ENCODE measurements around the gene TIMP2. TPM values are rescaled to one million over a fixed set of nuclear protein-coding genes. Genes with fewer than 3 reads are reported as not detected.

TIMP2 gene
- polyA plus RNA-seq, 3 donors, result 150 to 170 (median 150) TPM

DNA sequence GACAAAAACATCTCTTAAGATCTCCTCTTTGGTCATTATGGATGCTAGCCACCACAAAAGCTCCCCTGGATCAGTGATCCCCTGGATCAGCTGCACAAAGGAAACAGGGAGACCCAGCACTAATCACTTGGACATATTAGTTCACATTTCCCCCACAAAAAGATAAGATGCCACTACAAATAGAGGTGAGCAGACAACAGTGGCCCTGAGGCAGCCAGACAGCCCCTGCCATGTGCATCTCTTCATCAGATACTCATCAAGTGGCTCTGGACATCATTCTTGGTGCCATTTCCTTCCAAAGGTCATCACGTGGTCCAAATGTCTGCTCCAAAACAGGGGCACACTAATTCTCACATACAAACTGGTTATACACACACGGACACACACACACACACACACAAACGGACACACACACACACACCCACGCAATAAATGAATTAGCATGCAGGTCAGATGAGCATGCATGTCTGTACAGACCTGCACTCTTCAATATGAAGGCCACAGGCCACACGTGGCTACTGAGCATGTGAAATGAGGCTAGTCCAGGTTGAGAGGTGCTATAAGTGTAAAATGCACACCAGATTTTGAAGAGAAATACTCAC lies 88.7 kb downstream of the TIMP2 start:
- DNase-seq (ENCODE audit: extremely low read depth in 1 of 11, low read depth in 9 of 11, low spot score in 4 of 11), result no peak

DNA sequence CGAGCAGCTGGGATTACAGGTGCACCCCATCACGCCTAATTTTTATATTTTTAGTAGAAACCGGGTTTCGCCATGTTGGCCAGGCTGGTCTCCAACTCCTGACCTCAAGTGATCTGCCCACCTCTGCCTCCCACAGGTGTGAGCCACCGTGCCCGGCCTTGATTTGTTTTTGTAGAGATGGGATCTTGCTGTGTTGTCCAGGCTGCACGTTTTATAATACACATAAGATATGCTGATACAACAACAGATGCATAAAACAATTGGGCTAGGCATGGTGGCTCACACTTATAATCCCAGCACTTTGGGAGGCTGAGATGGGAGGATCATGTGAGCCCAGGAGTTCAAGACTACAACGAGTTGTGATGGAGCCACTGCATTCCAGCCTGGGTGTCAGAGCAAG lies 90.6 kb downstream of the TIMP2 start:
- no peak for DNase-seq (ENCODE audit: extremely low read depth in 1 of 11, low read depth in 9 of 11, low spot score in 4 of 11)

DNA sequence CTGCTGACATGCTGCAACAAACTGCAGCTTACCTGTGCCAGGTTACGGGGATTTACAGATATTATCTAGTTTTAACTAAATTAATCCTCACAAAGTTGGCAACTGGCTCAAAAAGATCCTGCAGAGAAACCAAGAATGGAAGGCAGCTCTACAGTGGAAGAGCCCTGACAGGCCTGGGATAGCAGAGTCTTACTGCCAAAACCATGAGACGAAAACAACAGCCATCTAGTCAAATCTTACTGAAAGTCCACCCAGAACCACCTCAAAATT lies 92.7 kb downstream of the TIMP2 start:
- DNase-seq (ENCODE audit: extremely low read depth in 1 of 11, low read depth in 9 of 11, low spot score in 4 of 11), result no peak

DNA sequence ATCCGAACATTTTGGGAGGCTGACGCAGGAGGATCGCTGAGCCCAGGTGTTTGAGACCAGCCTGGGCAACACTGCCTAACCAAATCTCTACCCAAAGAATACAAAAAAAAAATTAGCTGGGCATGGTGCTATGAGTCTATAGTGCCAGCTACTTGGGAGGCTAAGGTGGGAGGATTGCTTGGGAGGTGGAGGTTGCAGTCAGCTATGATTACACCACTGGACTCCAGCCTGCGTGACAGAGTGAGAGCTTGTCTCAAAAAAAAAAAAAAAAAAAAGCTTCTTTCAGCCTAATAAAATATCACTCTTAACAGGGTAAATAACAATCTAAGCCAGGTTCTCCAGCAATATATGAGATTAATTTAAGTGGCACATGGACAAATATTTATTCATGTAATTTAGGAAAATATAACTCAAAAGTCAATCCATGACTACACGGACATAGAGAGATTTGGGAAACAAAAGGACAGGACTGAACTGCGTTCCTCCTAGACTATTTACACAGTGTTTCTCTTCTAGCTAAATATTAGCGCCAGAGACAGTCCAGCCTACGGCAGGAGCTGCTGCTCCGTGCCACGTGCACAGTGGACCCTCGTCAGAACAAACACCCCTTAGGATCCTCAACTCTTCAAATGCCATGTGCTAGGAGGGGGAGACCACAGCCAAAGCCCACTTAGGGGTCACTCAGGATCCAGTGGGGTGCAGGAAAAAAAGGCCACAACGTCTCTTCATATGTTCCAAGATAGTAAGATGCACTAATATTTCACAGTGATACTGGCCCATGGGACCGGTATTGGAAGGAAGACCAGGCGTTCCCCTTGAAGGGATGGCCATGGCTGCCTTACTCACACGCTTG lies 93.3 kb downstream of the TIMP2 start:
- DNase-seq (ENCODE audit: extremely low read depth in 1 of 11, low read depth in 9 of 11, low spot score in 4 of 11), result no peak

DNA sequence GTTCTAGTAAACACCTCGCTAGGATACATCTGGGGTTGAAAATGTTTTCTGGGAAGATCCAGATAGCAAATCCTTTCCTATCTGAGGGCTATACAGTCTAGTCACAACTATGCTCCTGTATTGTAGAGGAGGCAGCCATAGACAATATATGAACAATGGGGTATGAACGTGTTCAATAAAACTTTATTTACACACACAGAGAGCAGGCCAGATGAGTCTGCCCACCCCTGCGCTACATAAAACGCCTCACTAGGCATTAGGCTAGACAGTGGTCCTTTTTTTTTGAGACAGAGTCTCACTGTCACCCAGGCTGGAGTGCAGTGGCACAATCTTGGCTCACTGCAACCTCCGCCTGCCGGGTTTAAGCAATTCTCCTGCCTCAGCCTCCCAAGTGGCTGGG lies 95.7 kb downstream of the TIMP2 start:
- DNase-seq (ENCODE audit: extremely low read depth in 1 of 11, low read depth in 9 of 11, low spot score in 4 of 11), result no peak

DNA sequence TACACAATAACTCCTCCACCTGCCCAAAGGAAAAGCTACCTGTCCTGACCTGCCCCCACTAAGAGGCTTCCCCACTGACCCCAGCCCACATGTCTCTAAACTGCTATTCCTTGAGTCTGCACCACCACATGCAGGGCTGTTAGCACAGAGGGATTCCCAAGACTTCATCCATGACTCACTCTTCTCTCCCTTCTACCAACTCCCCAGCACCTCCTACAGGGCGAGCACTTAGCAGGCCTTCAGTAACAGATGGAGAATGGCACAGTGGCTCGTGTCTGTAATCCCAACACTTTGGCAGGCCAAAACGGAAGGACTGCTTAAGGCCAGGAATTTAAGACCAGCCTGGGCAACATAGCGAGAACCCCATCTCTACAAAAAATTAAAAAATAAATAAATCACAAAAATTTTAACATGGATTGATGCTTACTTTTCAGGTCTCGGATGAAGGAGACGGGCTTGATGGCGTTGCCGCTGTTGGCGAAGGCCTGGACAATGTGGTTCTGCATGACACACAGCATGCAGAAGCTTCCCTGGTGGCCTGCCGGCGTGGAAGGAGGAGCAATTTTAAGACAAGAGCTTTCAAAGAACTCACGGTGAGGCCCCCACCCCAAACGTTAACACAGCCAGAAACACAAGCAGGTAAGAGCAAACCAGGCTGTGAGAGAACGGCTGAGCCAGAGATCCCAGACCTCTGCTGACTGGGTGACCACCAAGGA lies 96.6 kb downstream of the TIMP2 start:
- no peak for DNase-seq (ENCODE audit: extremely low read depth in 1 of 11, low read depth in 9 of 11, low spot score in 4 of 11)

DNA sequence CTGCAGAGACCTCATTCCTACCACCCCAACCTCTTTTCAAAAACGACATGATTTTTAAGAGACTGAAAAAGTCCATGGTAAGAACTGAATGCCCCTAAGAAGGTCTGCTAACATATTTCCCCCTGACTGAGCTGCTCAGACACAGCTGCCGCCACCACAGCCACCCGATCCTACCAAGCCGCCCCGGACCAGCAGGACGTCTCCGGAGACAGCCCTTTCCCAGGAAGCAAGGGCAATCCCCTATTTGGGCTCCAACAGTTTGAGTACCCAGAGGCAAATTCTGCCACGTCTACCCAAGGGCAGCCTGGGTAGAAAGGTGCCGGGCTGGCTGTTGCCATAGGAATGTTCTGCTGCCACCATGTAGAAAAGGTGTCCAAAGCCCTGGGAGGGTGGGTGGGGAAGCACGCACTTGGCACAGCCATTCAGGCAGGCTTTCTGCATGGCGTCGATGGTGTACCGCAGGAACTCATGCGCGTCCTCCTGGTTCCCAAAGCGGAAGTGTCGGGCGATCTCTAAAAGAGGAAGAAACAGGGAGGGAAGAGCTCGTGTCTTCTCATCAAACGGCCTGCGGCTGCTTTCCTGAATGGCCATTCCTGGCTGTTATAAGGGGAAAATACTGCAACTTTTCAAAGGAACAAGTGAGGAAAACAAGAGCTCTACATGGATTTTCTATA lies 98.2 kb downstream of the TIMP2 start:
- DNase-seq (ENCODE audit: extremely low read depth in 1 of 11, low read depth in 9 of 11, low spot score in 4 of 11), result no peak

DNA sequence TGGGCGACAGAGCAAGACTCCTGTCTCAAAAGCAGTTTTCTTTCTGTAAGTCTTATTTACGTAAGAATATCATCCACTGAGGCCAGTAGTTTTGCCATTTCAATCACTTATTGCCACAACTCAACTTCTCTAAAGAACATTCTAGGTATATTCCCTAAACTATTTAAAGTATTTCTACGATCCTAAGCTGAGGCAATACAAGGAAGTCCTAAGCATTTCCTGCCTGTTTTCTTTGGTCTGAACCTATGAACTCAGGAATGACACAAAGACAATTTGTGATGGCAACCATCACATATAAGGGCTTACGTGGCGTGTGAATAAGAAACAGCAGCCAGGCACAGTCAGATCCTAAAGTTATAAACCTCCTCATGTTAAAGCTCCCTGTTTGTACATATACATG lies 98.8 kb downstream of the TIMP2 start:
- DNase-seq (ENCODE audit: extremely low read depth in 1 of 11, low read depth in 9 of 11, low spot score in 4 of 11), result no peak

DNA sequence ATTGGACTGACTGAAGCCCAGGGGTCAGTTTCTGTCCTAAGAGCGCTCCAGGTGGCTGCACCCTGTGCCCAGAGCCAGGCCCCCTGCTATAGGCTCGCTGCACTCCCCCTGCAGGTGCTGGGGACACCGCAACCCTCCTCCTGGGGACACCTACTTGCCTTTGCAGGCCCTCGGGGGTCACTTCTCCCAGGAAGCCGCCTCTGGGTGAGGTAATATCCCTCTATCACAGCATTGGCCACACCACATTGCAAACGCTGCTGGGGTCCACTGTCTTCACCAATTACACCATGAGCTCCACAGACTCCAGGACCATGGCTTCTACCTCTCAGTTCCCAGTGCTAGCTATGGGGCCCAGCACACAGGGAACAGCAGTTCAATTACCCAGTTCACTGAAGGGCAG lies 99.5 kb downstream of the TIMP2 start:
- no peak for DNase-seq (ENCODE audit: extremely low read depth in 1 of 11, low read depth in 9 of 11, low spot score in 4 of 11)

DNA sequence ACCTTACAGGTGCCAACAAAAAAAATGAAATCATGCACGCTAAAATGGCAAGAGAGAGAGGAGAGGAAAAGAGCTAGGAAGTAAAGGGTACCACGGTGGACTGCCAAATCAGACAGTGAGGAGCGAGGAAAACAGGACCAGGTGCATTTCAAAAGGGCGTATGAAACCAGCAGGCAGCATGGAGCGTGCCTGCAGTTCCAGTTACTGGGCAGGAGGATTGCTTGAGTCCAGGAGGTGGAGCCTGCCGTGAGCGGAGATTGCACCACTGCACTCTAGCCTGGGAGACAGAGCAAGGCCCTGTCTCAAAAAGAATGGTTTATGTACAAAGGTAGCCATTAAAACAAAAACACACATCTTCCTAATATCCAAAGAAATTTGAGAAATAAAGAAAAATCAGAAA lies 100.9 kb downstream of the TIMP2 start:
- DNase-seq (ENCODE audit: extremely low read depth in 1 of 11, low read depth in 9 of 11, low spot score in 4 of 11), result peak in 2 of 11 donors; percentile 25 to 26

DNA sequence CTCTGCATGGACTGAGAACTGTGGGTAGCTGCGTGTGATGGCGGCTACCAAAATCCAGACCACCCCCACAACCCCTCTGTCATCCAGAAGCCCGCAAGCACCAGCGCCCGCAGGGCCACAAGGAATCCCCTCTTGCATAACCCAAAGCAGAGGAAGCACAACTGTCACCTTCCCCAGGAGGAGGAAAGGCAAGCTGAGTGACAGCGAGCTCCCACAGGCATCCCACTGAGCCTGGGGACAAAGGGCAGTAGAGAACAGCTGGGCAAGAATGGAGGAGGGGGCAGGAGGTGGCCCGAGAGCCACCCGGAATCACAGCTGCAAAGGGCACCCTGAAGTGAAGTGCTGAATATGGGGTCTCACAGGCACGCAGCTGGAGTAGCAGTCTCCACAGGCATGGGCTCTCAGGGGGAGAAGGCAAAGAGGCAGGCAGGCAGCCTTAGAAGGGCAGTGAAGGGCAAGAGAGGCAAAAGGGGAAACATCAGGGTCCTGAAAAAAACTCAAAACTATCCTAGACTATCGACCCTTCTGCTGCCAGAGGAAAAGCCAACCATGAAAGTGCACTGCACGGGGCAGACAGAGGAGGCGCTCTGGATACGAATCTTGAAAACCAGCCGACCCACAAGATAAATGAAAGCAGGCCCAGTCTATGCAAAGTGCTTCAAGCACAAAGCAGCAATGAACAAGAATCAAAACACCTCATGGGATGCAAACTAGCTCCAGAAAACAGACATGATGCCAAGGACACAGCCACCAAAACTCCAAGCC lies 101.7 kb downstream of the TIMP2 start:
- DNase-seq (ENCODE audit: extremely low read depth in 1 of 11, low read depth in 9 of 11, low spot score in 4 of 11), result no peak

DNA sequence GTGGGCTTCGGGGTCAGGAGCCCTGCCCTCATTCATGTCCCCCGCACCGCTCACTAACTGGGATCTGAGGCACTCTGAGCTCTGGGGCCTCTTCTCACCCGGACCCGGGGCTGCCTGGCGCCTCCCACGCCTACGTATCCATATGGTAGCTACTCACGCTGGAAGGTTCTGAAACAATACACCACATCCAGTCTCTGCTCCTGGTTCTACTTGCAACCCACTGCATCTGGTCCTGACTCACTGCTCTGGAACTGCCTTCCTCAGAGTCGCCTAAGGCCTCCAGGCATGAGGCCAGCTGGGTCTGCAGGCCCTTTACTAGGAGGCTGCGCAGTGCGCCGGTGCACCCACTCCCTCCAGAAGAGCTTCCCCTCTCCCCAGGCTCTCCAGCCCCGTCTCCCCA lies 102.6 kb downstream of the TIMP2 start:
- no peak for DNase-seq (ENCODE audit: extremely low read depth in 1 of 11, low read depth in 9 of 11, low spot score in 4 of 11)

DNA sequence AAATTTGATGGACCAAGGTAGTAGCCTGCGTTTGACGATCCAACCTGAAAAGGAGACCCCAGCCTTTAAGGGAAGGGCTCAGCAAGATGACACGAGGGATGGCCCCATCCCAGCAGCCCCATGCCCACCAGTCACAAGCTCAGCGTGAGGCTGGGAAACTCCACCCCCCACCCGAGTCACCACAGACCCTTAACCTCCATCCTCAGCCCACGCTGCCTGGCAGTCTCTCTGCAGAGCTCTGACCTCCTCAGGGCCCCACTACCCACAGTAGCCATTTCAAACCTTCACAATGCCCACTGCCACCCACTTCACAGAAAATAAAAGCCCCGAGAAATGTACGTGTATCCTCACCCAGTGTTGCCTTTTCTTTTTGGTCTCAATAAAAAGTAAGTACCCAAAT lies 103.2 kb downstream of the TIMP2 start:
- DNase-seq (ENCODE audit: extremely low read depth in 1 of 11, low read depth in 9 of 11, low spot score in 4 of 11), result no peak

DNA sequence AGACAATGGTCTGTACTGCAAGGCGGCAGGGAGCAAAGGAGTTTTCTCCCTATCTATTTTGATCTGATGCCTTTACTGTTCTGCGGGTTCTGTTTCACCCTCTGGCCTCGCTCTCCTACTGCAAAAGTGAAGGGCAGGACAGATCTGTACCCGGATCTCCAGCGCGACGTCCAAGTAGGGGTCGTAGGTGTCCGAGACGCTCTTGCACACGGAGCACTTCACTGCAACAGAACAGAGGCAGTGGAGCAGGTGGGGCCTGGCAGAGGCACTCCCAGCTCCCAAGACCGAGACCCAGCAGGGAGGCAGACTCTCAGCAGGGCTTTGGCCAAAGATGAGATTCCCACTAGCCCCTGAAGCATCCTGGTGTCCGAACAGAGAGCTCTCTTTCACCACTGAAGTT lies 104.3 kb downstream of the TIMP2 start:
- no peak for DNase-seq (ENCODE audit: extremely low read depth in 1 of 11, low read depth in 9 of 11, low spot score in 4 of 11)

DNA sequence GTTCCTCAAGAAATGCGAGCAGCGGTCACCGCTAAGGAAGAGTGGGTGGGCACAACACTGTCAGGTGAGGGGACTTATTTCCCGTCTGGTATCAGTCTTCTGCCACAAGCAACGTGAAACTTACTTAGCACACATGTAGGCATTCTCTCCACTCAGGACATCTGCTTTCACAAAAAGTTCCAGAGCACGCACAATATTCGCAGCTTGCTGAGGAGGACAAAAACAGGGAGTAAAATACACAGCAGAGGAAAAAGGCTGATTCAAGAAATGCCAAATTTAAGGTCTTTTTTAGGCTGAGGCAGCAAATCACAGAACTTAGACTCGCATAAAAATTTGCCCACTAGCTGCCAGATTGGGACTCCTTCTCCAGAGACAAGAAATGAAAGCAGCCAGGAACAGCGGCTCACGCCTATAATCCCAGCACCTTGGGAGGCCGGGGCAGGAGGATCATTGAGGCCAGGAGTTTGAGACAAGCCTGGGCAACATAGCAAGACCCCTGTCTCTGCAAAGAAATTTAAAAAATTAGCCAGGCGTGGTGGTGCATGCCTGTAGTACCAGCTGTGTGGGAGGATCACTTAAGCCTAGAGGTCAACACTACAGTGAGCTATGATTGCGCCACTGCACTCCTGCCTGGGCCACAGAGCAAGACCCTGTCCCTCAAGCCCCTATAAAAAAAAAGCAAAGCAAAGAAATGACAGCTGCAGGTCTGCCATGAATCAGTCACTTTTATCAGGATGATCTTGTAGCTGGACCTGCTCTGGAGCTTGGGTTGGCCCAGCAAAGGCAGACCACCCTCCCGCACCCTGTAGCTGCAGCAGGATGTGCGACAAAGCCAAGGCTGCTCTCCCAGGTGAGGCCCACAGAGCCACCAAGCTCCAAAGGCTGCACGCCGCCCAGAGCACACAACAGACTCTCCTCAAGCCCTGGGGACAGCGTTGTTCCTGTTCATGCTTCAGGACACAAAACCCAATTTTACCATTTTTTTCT lies 105.1 kb downstream of the TIMP2 start:
- no peak for DNase-seq (ENCODE audit: extremely low read depth in 1 of 11, low read depth in 9 of 11, low spot score in 4 of 11)

DNA sequence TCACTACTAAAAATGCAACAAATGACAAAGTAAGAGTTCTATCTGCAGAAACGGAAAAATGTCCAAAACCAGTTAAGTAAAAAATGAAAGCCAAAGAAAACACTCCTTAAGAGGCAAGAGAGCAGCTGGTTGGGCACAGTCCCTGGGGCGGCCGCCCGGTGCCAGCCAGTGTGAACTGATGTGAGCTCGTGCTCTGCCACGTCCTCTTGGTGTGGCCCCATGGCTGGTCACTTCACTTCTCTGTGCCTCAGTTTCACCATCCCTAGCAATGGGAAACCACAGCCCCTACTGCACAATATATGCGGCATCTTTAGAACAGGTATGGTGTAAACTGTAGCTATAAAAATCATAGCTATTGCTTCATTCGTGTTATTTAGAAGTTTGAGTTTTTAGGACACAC lies 105.8 kb downstream of the TIMP2 start:
- no peak for DNase-seq (ENCODE audit: extremely low read depth in 1 of 11, low read depth in 9 of 11, low spot score in 4 of 11)

DNA sequence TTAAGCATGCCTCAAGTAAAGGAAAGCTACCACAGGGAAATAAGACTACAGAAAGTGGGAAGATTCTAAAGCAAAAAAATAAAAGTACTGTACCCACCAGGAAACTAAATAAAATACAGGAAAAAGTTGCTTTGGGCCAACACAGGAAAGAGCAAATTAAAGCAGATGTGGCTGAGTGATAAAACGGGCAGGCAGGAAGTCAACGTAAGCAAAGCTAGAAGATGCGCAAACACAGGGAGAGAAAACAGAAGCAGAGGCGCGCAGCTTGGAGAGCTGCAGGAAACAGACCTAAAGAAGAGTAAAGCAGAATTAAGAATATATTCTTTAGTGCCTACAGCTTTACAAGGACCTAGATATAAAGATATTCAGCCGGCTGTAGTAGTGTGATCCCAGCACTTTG lies 106.3 kb downstream of the TIMP2 start:
- peak in 1 of 11 donors; percentile 25 for DNase-seq (ENCODE audit: extremely low read depth in 1 of 11, low read depth in 9 of 11, low spot score in 4 of 11)

DNA sequence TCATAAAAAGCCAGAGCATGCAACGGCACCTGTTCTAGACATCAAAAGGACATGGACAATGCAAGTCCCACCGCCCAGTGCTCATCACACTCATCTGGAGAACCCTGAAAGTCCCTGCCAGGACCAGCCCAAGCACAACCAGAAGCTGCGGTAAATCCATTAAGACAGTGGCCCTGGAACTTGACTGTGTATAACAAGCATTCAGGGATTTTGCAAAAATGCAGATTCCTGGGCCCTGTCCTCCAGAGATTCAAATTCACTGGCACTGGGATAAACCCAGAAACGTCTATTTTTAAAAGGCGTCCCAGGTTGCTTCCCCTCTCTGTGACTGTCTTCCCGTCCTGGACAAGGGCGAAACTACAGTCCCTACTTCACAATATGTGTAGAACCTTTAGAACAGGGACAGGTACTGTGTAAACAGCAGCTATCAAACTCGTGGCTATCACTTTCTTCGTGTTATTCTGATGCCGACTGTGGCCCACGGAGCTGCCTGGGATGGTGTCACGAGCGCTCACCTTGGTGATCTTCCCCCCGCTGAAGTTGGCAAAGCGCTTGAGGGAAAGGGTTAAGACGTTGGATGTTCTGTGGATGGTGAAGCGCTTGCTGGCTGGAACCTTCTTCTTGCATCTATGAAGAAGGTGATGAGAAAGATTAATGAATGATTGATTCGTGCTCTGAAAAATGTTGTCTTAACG lies 106.9 kb downstream of the TIMP2 start:
- no peak for DNase-seq (ENCODE audit: extremely low read depth in 1 of 11, low read depth in 9 of 11, low spot score in 4 of 11)

All from renal cortex interstitium (tissue), 11 donors.